Measurements from ENCODE around the gene RPS2. TPM values are rescaled to one million over a fixed set of nuclear protein-coding genes. Genes with fewer than 3 reads are reported as not detected.

Gene RPS2
- total RNA-seq, 1 donor from 2014 or later = 2,692 TPM

DNA sequence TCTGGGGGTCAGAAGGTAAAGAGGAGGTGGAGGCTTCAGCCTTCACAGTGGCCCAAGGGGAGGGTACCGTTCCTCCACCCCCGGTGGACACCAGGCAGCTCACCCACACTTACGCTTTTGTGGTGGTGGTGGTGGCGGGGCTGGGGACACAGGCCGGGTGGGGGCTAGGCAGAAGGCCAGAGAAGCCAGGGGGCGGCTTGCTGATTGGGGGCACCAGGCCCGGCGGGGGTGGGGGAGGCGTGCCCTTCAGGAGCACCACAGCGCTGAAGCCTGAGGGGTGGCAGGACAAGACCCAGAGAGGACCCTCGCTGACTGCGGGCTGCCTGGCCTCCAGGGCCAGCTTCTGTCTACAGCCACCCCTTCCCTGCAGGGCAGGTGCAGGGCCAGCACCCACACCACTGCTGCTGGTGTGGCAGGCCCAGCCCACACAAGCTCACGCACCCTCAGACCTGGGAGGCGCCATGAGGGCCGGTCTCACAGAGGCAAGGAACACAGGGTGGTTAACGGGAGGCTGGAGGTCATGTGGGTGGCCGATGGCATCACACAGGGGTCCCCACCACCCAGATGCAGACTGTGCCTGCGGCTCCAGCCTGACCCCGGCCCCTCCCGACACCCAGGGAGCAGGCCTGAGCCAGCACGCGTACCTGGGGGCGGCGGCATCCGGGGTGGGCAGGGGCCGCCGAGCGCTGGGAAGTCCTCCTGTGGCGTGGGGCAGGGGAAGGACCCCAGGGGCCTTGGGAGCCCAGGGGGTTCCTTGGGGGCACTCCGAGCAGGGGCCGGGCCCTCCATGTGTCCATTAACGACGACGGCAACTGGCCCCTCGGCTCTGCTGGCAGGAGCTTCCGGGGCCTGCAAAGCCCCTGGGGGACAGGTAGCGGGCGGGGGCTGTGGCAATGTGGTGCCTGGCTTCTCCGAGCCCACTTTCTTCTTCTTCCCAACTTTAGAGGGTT lies 34.5 kb upstream of the RPS2 start:
- DNase-seq (ENCODE audit: low read depth in 2 of 2) = no peak

DNA sequence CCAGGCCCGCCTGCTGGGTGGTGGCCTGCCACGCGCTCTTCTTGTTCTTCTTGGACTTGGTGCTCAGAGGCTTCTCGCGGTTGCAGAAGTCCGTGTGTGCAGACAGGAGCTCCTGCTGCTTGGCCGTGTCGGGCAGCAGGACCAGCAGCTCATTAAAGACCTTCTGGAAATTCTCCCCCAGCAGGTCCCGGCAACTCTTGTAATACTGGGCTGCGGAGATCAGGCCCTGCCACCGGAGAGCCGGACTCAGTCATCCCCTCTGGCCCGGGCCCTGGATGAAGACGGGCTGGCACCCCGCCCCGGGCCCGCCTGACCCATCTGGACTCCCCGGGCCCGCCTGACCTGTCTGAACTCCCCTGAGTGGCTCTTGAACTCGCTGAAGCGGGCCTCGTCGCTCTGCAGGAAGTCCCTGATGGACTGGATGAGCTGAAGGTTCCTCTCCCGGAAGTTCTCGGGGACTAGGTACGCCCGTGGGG lies 33.8 kb upstream of the RPS2 start:
- DNase-seq (ENCODE audit: low read depth in 2 of 2) = no peak

DNA sequence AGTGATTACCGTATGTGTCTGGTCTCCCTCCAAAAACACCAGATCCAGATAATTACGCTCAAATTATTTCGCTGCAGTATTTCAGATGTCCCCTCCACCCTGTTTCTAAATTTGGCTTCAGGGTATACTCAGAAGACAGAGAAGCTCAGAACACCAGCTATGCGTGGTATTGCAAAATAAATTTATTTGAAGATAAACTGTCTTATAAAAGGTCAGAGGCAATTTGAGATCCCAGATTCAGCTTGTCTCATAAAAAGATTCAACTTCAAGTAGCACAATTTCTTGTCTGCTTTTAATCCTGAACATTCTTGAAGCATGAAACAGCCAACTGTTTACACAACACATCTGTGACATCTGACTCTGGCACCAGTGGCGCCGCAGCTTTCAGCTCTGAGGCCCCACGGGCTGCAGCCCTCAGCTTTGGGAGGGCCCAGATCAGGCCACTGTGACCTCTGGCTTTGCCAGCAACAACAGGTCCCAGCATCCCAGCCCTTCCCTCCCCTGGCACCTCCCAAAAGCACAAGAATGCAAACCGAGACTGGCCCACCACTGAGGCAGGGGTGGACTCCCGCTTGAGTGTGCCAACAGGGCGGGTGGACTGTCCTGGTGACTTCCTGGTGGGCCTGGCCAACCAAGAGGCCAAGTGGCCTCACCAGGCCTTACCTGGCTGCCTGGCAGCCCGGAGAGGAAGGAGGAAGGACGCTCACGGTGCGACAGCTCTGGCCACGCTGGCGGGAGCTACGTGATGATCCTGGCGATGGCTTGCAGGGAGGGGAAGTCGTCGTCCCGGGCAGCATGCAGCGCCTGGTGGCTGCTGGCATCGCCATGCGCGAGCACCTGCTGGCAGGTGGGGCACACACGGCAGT lies 33.1 kb upstream of the RPS2 start:
- DNase-seq (ENCODE audit: low read depth in 2 of 2) = no peak

DNA sequence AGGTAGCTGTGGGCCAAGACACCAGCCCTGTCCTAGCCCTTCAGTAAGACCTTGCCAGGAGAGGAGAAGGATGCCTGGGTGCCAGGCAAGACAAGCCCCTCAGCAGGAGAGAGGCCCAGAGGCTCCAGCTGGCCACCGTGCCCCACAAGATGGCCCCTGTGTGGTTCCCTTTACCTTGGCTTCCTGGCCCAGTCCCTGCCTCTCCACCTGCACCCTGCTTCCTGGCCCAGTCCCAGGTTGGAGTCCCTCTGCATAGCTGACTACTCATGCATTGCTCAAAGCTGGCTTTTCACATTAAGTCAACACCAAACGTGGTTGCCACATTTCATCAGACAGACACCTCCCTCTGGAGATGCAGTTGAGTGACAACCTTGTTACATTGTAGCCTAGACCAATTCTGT lies 29.1 kb upstream of the RPS2 start:
- no peak for DNase-seq (ENCODE audit: low read depth in 2 of 2)

DNA sequence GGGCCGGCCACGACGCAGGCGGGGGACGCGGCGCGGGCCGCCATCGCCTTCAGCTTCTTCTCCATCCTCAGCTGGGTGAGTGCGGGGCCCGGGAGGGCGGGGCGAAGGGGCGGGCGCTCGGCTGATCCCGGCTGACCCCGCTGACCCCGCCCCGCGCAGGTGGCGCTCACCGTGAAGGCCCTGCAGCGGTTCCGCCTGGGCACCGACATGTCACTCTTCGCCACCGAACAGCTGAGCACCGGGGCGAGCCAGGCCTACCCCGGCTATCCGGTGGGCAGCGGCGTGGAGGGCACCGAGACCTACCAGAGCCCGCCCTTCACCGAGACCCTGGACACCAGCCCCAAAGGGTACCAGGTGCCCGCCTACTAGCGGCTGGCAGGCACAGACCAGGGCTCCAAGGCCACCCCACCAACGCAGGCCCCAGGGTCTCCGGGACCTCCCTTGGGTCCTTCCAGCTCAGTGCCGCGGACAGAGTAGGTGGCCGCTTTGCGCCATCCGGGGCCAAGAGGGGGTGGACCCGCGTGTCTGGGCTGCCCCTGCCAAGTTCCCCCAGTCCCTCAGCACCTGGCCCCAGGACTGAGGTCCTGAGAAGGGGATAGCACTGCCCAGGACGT lies 28.2 kb upstream of the RPS2 start:
- no peak for DNase-seq (ENCODE audit: low read depth in 2 of 2)

DNA sequence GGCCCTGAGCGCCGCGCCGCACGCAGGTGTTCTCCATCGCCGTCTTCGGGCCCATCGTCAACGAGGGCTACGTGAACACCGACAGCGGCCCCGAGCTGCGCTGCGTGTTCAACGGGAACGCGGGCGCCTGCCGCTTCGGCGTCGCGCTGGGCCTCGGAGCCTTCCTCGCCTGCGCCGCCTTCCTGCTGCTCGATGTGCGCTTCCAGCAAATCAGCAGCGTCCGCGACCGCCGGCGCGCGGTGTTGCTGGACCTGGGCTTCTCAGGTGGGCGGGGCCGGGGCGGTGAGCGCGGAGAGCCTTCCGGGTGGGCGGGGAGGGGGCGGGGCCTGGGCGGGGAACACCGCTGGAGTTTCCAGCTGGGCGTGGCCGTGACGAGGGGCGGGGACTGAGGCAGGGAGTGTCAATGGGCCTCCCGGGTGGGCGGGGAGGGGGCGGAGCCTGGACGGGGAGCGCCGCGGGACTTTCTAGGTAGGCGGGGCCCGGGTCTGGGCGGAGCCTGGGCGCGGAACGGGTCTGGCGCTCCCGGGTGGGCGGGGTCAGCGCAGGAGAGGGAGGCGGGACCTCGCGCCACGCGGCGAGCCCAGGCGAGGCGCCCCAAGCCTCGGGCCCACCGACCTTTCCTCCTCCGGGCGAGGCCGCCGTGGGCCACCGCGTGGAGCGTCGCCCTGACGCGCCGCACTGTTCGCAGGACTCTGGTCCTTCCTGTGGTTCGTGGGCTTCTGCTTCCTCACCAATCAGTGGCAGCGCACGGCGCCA lies 27.5 kb upstream of the RPS2 start:
- peak; percentile 79 to 95 for DNase-seq (ENCODE audit: low read depth in 2 of 2)

DNA sequence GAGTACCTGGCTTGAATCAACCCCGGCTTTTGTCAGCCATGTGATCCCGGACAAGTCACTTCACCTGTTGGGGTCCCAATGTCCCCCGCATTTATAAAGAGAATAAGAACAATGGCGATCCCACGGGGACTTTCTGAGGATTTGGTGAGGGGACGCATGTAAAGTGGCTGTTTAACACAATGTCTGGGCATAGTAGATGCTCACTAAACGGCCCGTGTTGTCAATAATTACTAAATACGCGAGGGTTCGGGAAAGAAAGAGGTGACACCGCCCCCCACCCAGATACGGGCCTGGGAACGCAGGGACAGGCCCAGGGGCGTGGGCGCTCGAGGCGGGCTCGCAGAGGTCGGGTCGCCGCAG lies 26.9 kb upstream of the RPS2 start:
- no peak for DNase-seq (ENCODE audit: low read depth in 2 of 2)

DNA sequence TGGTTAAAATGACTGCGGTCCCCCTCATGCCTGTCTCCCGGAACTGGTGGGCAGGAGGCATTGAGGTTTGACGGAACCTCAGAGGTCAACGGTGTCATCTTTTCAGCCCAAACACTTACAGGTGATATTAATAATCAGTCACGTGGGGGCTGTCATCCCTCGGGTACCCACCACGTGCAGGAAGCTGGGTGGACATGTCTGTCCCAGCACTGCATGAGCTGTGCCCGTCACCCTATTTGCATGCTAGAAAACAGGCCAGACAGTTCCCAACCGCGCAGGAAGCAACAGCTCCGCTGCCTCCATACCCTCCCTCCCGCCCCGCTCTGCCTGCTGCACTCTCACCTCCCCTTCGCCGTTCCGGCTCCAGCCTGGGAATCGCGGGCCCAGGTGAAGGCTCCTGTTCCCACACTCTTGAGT lies 26.5 kb upstream of the RPS2 start:
- DNase-seq (ENCODE audit: low read depth in 2 of 2) = no peak

DNA sequence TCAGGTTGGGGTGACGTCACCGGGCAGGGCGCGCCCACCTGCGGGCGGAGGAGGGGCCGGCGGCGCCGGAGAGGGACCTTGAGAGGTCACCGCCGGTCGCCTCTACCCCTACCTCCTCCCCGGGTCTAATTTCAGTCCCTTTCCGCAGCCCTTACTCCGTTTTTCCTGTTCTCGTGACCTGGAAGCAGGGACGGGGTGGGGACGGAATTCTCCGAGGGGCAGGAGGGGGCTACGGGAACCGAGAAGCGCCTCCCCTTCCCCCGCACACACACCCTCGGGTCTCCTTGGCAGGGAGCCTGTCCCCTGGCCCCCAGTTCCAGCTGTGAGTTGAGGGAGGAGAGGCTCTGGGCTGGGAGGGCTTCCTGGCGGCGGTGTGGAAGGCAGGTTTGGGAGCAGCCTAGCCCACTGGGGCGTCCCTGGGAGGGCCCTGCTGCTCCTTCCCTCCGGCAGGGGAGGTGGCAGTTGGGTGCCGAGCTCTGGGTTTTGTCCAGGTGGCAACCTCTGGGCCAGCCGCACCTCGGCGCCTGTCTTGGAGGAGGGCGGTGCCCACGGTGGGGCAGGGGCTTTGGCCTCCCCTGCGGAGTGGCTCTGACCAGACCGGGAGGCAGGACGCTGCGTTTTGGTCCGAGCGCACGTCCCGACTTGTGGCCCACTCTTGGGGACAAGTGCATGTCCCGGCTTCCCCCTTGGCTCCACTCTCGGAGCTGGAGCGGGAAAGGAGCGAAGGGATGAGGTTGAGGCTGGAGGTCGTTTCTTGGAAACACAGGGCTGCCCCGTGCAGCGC lies 25.9 kb upstream of the RPS2 start:
- no peak for DNase-seq (ENCODE audit: low read depth in 2 of 2)

DNA sequence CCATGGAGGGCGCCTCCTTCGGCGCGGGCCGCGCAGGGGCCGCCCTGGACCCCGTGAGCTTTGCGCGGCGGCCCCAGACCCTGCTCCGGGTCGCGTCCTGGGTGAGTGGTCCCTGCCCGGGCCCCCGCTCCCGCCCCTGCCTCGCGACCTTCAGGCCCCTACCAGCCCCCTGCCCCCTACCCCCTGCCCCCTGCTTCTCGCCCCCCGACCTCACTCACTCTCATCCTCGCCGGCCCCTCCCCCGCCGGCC lies 25.4 kb upstream of the RPS2 start:
- no peak for DNase-seq (ENCODE audit: low read depth in 2 of 2)

DNA sequence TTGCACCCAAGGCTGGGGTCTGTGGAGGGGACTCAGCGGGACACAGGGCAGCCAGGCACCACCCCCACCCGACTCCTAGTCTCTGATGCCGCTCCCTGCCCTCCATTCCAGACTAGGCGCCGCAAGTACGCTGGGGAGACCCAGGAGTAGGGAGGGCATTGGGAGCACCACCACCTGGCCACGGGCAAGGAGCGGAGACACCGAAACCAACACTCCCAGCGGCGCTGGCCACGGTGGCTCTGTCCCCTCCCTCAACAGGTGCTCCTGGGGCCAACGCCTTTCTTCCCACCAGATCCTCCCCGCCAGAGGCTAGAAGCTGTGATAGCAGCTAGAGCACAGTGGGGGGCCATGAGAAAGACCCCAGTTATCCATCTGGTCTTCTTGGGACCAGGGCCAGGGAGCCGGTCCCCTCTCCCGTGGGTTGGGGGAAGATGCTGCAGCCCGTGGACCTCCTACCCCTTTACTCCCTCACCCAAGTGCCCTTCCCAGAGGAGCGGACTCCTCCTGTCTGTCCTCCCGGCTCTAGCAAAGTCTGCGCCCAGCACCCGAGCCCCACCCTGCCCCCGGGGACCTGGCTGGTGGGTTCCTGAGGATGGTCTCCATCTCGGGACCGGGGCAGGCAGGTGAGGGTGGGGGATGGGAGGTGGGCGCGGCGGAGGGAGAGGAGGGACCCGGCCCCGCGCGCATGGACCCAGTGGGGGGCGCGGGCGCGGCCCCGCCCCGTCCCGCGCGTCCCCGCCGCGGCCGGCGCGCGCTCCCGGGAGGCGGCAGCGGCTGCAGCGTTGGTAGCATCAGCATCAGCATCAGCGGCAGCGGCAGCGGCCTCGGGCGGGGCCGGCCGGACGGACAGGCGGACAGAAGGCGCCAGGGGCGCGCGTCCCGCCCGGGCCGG lies 24.8 kb upstream of the RPS2 start, which contains the start of gene SYNGR3:
TSS of gene SYNGR3 (plus strand) at position 762 of the 892 bp plus-strand sequence. CDS start 133 bp downstream, outside the sequence.
- DNase-seq (ENCODE audit: low read depth in 2 of 2) = no peak

DNA sequence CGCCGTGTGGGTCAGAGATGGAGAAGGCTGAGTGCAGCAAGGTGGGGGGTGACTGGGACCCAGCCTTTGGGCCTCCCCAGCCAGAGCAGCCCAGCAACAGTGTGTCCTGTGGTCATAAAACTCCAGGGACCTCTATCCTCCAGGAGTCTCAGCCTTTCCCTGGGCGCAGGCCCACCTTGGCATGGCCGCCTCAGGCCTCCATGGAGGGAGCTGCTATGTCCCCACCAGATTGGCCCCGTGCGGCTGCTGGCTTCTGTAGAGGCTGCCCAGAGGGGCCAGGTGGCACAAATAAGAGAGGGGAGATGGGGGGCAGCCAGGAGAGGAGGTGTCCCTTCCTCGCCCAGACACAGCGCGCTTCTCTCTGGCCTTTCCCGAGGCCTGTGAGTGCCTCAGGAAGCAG lies 22.6 kb upstream of the RPS2 start:
- DNase-seq (ENCODE audit: low read depth in 2 of 2) = no peak

DNA sequence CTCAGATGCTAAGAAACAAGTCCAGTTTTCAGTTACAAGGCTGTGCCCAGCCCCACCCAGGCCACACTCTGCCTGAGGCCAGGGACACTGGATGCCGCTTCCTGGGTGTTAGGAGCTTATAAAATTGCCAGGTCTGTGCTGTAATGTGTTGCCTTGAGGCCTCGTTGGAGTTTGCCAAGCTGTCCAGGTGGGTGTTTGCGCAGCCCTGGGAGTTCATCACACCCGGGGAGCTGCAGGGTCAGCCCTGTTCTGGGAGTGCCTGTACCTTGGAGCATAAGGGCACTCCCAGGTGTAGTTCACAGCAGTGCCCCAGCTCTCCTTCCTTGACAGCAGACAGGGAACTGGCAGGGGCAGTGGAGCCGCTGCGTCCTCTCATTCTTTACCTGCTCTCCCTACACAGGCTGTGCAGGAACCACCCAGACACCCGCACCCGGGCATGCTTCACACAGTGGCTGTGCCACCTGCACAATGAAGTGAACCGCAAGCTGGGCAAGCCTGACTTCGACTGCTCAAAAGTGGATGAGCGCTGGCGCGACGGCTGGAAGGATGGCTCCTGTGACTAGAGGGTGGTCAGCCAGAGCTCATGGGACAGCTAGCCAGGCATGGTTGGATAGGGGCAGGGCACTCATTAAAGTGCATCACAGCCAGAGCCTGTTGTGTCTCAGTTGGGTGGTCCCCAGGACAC lies 21.0 kb upstream of the RPS2 start:
- no peak for DNase-seq (ENCODE audit: low read depth in 2 of 2)

DNA sequence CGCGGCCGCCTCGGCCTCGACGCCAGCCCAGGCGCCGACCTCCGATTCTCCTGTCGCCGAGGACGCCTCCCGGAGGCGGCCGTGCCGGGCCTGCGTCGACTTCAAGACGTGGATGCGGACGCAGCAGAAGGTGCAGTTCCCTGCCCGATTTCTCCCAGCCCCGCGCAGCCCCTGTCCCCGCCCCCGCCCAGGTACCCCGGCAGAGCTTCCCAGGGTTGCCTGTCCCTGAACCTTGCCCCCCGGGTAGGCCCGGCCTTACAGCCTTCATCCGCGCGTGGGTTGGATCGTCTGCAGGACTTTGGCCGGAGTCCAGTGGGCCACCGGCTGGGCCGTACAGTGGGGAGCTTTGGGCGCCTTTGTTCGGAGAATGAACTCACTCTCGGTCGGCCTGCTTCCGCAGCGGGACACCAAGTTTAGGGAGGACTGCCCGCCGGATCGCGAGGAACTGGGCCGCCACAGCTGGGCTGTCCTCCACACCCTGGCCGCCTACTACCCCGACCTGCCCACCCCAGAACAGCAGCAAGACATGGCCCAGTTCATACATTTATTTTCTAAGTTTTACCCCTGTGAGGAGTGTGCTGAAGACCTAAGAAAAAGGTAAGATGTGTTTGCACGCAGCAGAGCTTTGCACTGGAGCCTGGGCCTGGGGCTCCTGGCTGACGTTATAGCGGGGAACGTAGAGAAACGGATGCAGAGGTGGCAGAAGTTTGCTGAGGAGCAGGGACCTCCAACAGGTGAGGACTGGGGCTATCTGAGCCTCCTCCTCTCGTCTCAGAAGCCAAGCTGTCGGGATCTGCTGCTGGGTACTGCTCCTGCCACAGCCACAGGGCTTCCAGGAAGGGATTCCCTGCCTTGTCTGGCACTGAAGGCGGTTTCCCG lies 20.0 kb upstream of the RPS2 start:
- DNase-seq (ENCODE audit: low read depth in 2 of 2) = peak in 1 of 2 donors; percentile 34

DNA sequence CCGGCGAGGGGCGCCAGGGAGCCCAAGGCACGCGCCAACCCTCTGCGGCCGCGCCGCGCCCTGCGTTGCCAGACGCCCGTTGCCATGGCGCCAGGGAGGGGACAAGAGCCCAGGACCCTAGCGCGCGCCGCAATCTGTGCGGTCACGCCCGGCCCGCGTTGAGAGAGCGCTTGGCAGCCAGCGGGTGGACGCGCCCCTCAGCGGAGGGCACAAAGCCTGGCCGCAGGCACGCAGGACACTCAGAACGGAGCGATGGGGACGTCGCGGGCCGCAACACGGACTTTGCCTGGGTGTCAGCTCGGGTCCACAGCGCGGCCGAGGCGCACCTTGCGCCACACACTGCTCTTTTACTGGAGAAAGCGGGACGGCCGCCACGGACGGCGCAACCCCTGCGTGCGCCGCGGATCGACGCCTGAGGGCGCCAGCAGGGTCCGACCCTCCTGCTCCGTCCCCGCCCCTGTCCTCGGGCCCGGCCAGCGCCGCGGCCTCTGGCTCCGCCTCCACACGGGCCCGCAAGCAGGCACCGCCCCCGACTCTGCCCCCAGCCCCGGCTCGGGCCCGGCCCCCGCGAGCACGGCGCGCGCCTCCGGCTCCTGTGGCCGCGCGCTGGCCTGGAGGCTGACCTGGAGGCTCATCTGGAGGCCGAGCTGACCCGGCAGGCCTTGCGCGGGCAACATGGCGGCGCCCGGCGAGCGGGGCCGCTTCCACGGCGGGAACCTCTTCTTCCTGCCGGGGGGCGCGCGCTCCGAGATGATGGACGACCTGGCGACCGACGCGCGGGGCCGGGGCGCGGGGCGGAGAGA lies 19.1 kb upstream of the RPS2 start, which contains the start of gene GFER:
TSS of gene GFER (plus strand) at position 650 of the 803 bp plus-strand sequence. CDS start at position 676, 26 bp downstream.
- DNase-seq (ENCODE audit: low read depth in 2 of 2) = peak; percentile 85 to 95

DNA sequence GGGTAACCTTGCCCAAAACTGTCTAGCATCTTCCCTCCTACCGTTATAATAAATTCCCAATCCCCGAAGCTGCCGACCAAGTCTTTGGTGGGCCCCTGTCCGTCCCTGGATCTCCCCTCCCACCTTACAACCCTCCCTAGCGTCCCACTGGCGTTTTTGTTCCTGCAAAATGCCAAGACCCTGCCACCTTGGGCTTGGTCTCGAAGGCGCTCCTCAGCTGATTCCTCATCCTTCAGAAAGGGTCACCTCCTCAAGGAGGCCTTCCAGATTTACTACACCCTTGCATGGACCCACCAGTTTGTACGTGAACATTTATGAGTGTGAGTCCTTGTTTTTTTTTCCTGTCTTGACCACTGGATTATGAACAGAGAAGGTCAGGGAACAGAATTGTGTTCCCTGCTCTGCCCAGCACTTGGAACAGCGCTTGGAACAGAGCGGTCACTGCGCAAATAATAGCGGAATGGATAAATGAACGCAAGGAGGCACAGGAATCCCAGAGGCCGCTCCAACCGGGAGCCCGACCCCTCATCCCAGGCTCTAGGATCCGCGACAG lies 18.4 kb upstream of the RPS2 start:
- DNase-seq (ENCODE audit: low read depth in 2 of 2) = no peak

DNA sequence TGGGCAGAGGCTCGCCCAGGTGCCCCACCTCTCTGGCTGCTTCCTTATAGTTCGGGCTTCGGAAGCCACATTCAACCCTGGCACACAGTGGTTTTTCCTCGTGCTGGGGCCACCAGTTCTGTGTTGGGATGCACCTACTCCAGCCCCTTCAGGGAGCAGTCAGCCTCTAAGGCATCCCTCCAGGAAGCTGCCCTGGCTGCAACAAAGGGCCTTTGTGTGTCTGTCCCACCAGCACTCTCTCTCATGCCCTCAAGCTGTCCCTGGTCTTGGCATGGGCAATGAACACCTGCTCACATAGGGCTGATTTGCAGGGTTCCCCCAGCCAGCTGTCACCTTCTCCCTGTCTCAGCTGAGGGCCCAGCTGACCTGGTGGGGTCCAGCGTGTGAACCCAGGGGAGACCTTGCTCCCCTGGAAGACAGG lies 17.4 kb upstream of the RPS2 start:
- no peak for DNase-seq (ENCODE audit: low read depth in 2 of 2)

All from dermis microvascular lymphatic vessel endothelial cell (primary cell).